Small intestine (tissue), 7 donors: ENCODE data around the gene TMEM38A. TPM values are rescaled to one million over a fixed set of nuclear protein-coding genes. Genes with fewer than 3 reads are reported as not detected.
A peak's percentile ranks its signal among the peaks of the same experiment; 100 is the strongest.
"Not testable (repeated sequence)": the region's sequence is repeated elsewhere in the genome, so short reads cannot be mapped to it uniquely, and the experiment has no call there.

ENCODE experiments used
- DNase-seq, 2 donors: peaks; one replicate each; pipeline versions ENCODE4 v3.0.0 to v3.0.0-alpha.2; 2013
- FAIRE-seq: peaks from 2 replicates; lab custom pipeline; 2012; peaks lifted over from hg19 to GRCh38; lab: Jason Lieb, UNC
- H3K27ac ChIP-seq, 3 donors: one replicate each; pipeline ENCODE4 v1.5.1; 2013; ENCODE audit warnings: low read length in 2 of 3, mild to moderate bottlenecking in 2 of 3, control low read depth in 1 of 3, inconsistent platforms in 1 of 3, low read depth in 1 of 3, moderate library complexity in 1 of 3
- H3K27me3 ChIP-seq, 3 donors: one replicate each; pipeline ENCODE4 v1.6.1; 2013; ENCODE audit warnings: low read length in 3 of 3, inconsistent platforms in 1 of 3; ENCODE audit not compliant: control insufficient read depth in 3 of 3, insufficient read depth in 3 of 3
- H3K36me3 ChIP-seq, 3 donors: one replicate each; pipeline ENCODE4 v1.6.1; 2013; ENCODE audit warnings: low read length in 3 of 3, inconsistent platforms in 1 of 3, low read depth in 1 of 3, mild to moderate bottlenecking in 1 of 3, moderate library complexity in 1 of 3; ENCODE audit not compliant: control insufficient read depth in 3 of 3, insufficient read depth in 2 of 3
- H3K4me1 ChIP-seq, 3 donors: one replicate each; pipeline ENCODE4 v1.6.1; 2013; ENCODE audit warnings: low read length in 2 of 3, inconsistent platforms in 1 of 3, low read depth in 1 of 3, mild to moderate bottlenecking in 1 of 3, moderate library complexity in 1 of 3; ENCODE audit not compliant: control insufficient read depth in 3 of 3, insufficient read depth in 2 of 3
- H3K4me3 ChIP-seq, 3 donors: one replicate each; pipeline ENCODE4 v1.5.1; 2013; ENCODE audit warnings: low read length in 3 of 3, control low read depth in 1 of 3, inconsistent platforms in 1 of 3, low read depth in 1 of 3, mild to moderate bottlenecking in 1 of 3, moderate library complexity in 1 of 3
- H3K9me3 ChIP-seq, 2 donors: one replicate each; pipeline ENCODE4 v1.6.1; 2013; ENCODE audit warnings: low read depth in 1 of 2, low read length in 1 of 2; ENCODE audit not compliant: control insufficient read depth in 2 of 2, insufficient read depth in 1 of 2
- WGBS, 3 donors: extraction: QIAGEN DNeasy Blood & Tissue Kit; methylation state at CpG; one replicate each; pipeline ENCODE4 v1.1.7; 2013; 5-methylcytosine and 5-hydroxymethylcytosine counted together
- polyA plus RNA-seq, 4 donors: library from polyadenylated mRNA; stranded (reverse) in 3 of 4; unstranded in 1 of 4; fragments of 200-250 nt in 3 of 4; fragments of 120-200 nt in 1 of 4; gene quantifications; one replicate each; pipeline versions ENCODE4 v1.2.1 to v1.2.3, GENCODE V29; 2013
- donor health status: healthy with polysubstance abuse.
- donor health status: control.
- donor health status: control.
- donor health status: Bipolar disorder and iron deficiency.
- donor health status: healthy.

Gene TMEM38A
- polyA plus RNA-seq, 4 donors = 2.1 to 3.6 (median 3.1) TPM

DNA sequence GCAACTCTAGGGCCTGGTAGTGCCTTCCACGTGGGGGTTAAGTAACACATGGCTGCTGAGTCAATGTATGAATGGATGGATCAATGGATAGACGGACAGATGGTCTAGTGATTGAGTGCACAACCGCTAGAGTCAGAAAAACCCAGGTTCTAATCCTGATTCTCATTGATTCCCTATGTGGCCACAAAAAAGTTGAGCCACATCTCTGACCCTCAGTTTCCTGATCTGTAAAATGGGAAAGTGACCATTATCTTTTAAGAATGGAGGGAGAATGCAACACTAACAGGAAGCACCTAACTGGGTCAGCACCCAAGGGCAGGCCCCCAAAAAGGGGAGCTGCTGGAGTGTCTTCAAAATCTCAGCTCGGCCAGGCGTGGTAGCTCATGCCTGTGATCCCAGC lies 3.6 kb upstream of the TMEM38A start:
- 85 to 90% (median 90%) methylated on average over 5 of the region's 5 CpGs for WGBS, 3 donors
- FAIRE-seq (no peak), DNase-seq (no peak)
- H3K36me3 ChIP-seq = peaks cover 9 to 60% (median 16%) of the 10 kb centered on the region in 3 donors
- no peaks in the 10 kb centered on the region for H3K9me3 ChIP-seq
- no peak overlapping the region for H3K27ac ChIP-seq
- H3K4me1 ChIP-seq = peaks cover 0 to 4% (median 0%) of the 10 kb centered on the region in 3 donors
- no peak overlapping the region for H3K4me3 ChIP-seq
- no peaks in the 10 kb centered on the region for H3K27me3 ChIP-seq

DNA sequence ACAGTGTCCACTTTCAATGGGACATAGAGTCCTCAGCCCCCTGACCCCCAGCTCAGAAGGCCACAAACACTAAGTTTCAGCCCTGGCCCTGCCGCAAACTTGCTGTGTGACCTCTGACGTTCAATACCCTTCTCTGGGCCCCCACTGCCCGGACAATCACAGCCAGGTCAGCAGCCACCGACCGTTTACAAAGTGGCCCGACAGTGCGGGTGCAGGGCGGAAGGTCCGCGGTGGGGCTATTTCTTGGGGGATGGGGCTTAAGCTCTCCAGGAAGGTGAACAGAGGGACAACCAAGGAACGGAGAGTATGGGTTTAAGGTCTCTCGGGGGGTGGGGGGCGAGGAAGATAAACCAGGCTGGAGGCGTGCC lies 1.5 kb upstream of the TMEM38A start:
- no peak for FAIRE-seq
- 1 to 3% (median 1%) methylated on average over 14 of the region's 14 CpGs for WGBS, 3 donors
- peaks cover 3 to 40% (median 7%) of the 10 kb centered on the region in 3 donors for H3K36me3 ChIP-seq
- no peak for DNase-seq
- peaks cover 0 to 4% (median 0%) of the 10 kb centered on the region in 3 donors for H3K4me1 ChIP-seq
- no peaks in the 10 kb centered on the region for H3K9me3 ChIP-seq
- no peaks in the 10 kb centered on the region for H3K27me3 ChIP-seq
- H3K4me3 ChIP-seq = peak overlapping the region; percentile 57 to 85 (median 77)
- H3K27ac ChIP-seq = peak overlapping the region in 2 of 3 donors; percentile 41 to 93

DNA sequence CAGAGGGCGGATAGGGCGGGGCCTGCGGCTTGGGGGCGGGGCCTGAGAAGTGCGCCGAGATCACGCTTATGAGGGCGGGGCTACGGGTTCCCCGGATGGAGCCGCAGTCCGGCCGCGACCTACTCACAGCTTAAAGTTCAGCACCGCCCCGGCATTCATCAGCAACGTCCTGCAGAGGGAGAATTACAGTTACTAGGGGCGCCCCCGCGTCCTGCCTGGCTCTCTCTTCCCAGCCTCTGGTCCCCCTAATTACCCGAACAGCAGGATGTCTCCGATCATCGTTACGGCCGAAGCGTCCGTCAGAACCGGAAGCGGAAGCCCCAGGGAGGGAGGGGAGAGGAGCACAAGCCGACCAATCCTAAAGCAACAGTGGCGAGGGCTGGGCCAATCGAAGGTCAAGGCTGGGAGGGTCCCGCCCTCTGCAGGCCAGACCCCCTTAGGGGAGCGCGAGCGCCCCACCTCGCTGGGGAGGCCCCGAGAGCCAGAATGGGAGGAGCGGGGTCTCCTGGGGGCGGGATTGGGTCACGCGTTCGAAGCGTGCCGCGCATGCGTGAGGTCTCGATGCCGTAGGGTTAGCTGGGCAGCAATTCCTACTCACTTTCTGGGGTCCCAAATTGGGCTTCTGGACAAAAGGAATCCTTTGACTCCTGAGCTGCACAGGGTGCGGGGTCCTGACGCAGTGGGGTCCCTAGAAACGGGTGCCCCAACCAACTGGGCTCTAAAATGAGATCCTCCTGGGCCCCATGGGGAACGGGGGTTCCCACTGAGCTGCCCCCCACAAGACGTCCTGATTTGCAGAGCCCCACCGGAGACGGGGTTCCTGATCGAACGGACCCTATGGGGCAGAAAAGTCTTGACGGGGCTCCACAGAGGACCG lies 869 bp upstream of the TMEM38A start, which contains the start of gene SMIM7:
SMIM7 (minus strand) TSS at position 313 of the 877 bp plus-strand sequence; CDS start at position 279, 34 bp downstream.
- WGBS, 3 donors = 1% methylated on average over 58 to 60 of the region's 60 CpGs

DNA sequence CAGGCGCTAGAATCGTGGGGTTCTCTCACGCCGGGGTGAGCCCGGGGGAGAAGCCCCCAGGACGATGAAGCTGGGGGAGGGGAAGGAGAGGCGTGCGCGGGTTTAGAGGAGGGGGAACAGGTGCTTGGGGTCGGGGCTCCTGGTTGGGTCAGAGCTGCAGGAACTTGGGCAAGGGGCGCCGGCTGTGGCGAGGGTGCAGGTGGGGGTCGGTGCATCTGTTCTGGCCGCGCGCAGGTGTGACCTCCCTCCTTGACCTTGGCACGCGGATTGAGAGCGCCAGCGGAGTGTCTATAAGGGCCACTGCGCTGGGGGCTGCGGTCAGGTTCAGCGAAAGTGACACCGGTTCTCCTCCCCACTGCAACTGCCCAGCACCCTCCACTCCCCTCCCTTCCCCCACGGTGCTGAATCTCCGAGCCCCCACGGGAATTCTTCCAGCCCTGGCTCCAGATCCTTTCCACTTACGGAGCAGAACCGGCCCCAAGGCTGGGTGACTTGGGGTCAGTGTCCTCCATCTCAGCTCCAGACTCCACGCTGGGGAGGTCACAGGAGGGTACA lies 618 bp downstream of the TMEM38A start:
- H3K27ac ChIP-seq = no peak overlapping the region
- DNase-seq (peak in 1 of 2 donors; percentile 24), FAIRE-seq (no peak)
- no peaks in the 10 kb centered on the region for H3K9me3 ChIP-seq
- H3K4me1 ChIP-seq = peaks cover 0 to 4% (median 0%) of the 10 kb centered on the region in 3 donors
- WGBS, 3 donors = 1 to 3% (median 2%) methylated on average over 29 to 31 of the region's 31 CpGs
- H3K36me3 ChIP-seq = peaks cover 0 to 23% (median 7%) of the 10 kb centered on the region in 3 donors
- no peaks in the 10 kb centered on the region for H3K27me3 ChIP-seq
- H3K4me3 ChIP-seq = peak overlapping the region; percentile 34 to 75 (median 57)

More for the DNA sequence above, 869 bp upstream of the TMEM38A start, which contains the start of gene SMIM7:
- H3K27me3 ChIP-seq = no peaks in the 10 kb centered on the region
- peak within 1 kb of the TSS in 2 of 3 donors; percentile 91 to 93 for H3K27ac ChIP-seq
- peak within 1 kb of the TSS; percentile 57 to 85 (median 77) for H3K4me3 ChIP-seq
- peak; percentile 99 for DNase-seq
- no peak for FAIRE-seq
- no peaks in the 10 kb centered on the region for H3K9me3 ChIP-seq
- H3K4me1 ChIP-seq = peaks cover 0 to 4% (median 0%) of the 10 kb centered on the region in 3 donors
- peaks cover 1 to 36% (median 7%) of the 10 kb centered on the region in 3 donors for H3K36me3 ChIP-seq

DNA sequence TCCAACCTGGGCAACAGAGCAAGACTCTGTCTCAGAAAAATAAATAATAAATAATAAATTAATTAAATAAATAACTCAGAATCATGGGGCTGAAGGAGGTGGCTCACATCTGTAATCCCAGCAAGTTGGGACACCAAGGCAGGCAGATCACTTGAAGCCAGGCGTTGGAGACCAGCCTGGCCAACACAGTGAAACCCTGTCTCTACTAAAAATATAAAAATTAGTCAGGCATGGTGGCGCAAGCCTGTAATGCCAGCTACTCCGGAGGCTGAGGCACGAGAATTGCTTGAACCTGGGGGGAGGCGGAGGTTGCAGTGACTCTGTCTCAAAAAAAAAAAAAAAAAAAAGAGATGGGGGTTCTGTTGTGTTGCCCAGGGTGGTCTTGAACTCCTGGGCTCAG lies 7.2 kb downstream of the TMEM38A start:
- Histone ChIP-seq H3K4me1 (no peaks in the 10 kb centered on the region), H3K9me3 (no peaks in the 10 kb centered on the region), H3K27me3 (no peaks in the 10 kb centered on the region), H3K36me3 (no peaks in the 10 kb centered on the region), H3K4me3 (no peak overlapping the region), H3K27ac (no peak overlapping the region)
- DNase-seq = no peak
- FAIRE-seq = no peak
- WGBS, 3 donors = 96 to 97% (median 96%) methylated on average over 5 of the region's 5 CpGs

DNA sequence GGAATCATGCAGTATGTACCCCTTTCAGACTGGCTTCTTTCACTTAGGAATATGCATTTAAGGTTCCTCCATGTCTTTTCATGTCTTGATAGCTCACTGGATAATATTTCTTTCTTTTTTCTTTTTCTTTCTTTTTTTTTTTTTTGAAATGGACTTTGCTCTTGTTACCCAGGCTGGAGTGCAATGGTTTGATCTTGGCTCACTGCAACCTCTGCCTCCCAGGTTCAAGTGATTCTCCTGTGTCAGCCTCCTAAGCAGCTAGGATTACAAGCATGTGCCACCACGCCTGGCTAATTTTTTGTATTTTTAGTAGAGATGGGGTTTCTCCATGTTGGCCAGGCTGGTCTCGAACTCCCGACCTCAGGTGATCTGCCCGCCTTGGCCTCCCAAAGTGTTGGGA lies 7.8 kb downstream of the TMEM38A start:
- H3K27ac ChIP-seq, H3K9me3 ChIP-seq, DNase-seq, H3K4me3 ChIP-seq, FAIRE-seq, H3K27me3 ChIP-seq, H3K36me3 ChIP-seq, H3K4me1 ChIP-seq: not testable (repeated sequence)
- WGBS, 3 donors = 93 to 96% (median 93%) methylated on average over 4 of the region's 4 CpGs

DNA sequence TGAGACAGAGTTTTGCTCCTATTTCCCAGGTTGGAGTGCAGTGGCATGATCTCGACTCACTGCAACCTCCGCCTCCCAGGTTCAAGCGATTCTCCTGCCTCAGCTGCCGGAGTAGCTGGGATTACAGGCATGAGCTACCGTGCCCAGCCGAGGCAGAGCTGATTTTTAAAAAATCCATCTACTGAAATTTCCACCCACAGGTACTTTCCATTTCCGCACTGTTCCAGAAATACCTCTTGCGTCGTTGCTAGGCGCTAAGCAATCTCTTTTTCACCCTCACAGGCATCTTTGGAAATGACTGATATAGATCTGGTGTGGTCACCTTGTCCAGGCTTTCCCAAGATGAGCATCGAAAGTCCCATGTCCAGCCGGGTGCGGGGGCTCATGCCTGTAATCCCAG lies 9.4 kb downstream of the TMEM38A start:
- 92 to 96% (median 95%) methylated on average over 13 of the region's 13 CpGs for WGBS, 3 donors
- Histone ChIP-seq H3K27me3 (no peaks in the 10 kb centered on the region), H3K36me3 (no peaks in the 10 kb centered on the region), H3K4me1 (no peaks in the 10 kb centered on the region), H3K9me3 (no peaks in the 10 kb centered on the region), H3K4me3 (no peak overlapping the region), H3K27ac (no peak overlapping the region)
- DNase-seq (no peak), FAIRE-seq (no peak)

DNA sequence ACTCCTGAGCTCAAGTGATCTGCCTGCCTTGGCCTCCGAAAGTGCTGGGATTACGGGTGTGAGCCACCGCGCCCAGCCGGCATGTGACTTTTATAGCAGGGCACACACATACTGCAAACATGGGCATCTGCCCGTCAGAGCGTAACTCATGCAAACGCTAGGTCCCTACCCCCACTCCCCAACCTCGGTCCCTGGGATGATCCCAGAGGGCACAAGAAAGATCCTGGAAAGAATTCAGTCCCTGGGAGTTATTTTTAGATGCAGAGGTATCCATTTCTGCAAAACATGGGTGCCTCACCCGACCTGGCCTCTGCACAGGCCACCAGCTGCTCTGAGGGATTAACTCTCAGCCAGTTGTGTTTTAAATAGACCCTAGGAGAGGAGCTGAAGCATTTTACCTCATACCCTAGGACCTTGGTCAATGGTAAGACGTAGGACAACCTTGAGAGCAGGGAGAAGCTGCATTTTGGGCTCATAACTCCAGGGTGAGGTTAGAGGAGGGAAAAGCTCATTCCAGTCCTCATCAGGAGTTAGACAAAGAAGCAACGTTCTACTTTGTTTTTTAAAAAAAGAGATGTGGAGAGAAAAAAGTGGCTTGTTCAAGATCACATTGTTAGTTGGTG lies 10.8 kb downstream of the TMEM38A start:
- Histone ChIP-seq H3K9me3 (no peaks in the 10 kb centered on the region), H3K4me3 (no peak overlapping the region), H3K27me3 (no peaks in the 10 kb centered on the region), H3K4me1 (no peaks in the 10 kb centered on the region), H3K27ac (no peak overlapping the region), H3K36me3 (no peaks in the 10 kb centered on the region)
- no peak for DNase-seq
- WGBS, 3 donors = 74 to 79% (median 78%) methylated on average over 12 of the region's 12 CpGs
- no peak for FAIRE-seq
